Cortex of kidney (tissue), 1 donor: ENCODE data around the gene C2CD2.
"Not testable (repeated sequence)": the region's sequence is repeated elsewhere in the genome, so short reads cannot be mapped to it uniquely, and the experiment has no call there.

Source experiments
- DNase-seq: peaks from one replicate; lab custom pipeline; 2025; lab: John Stamatoyannopoulos, UW

C2CD2 gene

GRCh38 chr21:41974752-41975053, 20.9 kb upstream of the C2CD2 start:
- no peak for DNase-seq

DNA sequence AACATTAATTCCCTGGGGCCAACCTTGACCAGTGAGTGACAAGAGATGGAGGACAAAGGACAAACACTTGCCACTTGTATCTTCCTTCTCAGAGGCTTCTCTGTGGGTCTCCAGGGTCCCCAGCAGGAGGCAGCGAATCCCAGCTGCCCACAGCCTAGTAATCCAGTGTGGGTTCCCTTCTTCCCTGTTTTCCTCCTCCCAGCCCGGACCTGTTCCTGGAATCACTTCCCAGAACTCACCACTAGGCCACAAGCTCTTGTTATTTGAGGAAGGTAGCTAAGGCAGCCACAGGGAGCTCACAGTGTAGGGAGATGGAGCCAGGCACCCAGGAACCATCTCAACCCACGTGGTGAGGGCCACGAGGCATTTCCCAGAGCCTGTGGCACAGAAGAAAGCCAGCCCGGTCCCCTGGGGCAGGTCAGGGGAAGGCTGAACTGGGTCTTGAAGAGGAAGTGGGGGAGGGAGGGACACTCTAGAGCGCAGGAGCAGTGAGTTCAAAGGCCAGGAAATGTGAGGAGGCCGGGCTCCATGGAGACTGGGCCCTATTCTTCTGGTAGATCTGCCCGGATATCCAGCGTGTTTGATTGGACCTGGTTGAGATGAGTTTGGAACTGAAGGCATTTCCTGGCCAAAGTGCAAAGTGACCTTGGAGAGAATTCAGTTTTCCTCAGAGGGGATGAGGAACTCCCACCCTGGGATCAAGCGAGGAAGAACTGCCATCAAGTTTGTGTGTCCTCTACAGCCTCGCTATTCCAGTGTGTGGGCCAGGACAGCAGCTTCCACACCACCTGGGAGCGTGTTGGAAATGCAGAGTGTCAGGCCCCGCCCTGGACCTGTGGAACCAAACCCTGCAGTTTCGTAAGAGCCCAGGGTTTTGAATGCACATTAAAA, 20.3 kb upstream of the C2CD2 start:
- DNase-seq = no peak

DNA sequence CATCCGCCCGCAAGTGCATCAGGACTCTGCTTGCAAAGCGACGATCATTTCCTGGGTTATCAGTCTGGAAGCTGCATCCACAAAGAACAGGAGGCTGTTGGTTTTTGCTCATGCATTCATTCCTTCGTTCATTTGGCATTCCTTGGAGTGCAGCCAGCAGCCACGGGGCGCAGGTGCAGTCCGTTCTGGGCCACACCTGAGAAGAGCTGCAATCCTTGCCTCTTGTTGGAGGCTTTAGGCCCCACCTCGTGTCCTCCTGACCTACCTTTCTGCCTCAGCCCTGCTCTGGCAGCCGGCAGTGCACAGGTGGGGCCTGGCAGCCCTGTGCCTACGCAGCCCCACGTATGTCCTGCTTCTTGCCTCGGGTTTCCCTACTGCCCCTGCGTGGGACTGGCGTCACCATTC, 19.6 kb upstream of the C2CD2 start:
- no peak for DNase-seq

DNA sequence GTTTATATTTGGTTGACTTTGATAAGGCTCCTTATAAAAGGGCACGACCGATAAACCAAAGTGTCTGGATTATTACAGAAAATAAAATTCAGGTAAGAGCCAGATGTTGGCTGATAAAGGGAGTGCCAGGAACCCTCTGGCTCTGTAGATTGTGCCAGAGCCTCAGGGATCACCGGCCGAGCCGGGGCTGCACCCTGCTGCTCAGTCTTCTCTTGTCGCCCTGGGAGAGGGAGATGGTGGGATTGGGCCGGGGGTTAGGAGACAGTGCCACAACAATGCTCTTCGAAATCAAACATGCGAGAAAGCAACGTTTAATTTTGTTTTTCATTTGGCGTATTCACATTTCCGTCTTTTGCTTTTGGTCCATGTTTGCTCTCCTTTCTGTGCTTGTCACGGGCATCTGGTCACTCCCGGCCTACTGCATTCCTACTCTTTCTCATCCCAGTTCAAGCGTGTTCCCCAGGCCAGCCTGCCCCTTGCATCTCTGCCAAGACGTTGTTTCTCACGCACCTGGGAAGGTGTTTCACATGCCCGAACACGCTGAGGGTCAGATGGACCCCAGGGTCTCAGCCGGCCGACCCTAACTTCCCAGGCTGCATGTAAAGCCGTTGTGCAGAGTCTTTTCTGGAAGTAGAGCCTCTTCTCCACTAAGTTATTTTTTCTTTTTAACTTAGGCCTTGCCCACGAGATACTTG, 18.8 kb upstream of the C2CD2 start:
- DNase-seq = no peak

DNA sequence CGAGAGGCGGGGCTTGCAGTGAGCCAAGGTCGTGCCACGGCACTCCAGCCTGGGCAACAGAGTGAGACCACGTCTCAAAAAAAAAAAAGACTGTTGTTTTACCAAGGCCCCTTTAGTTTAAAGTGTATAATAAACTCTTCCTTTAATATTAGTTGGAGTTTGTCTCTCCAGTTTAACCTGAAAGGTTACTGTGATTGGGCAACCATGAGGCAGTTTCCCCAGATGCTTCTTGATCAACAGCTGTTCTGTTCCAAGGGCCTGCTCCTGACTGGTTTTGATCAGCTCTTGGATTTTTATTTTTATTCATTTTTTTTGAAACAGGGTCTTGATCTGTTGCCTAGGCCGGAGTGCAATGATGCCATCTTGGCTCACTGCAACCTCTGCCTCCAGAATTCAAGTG, 18.1 kb upstream of the C2CD2 start:
- no peak for DNase-seq

DNA sequence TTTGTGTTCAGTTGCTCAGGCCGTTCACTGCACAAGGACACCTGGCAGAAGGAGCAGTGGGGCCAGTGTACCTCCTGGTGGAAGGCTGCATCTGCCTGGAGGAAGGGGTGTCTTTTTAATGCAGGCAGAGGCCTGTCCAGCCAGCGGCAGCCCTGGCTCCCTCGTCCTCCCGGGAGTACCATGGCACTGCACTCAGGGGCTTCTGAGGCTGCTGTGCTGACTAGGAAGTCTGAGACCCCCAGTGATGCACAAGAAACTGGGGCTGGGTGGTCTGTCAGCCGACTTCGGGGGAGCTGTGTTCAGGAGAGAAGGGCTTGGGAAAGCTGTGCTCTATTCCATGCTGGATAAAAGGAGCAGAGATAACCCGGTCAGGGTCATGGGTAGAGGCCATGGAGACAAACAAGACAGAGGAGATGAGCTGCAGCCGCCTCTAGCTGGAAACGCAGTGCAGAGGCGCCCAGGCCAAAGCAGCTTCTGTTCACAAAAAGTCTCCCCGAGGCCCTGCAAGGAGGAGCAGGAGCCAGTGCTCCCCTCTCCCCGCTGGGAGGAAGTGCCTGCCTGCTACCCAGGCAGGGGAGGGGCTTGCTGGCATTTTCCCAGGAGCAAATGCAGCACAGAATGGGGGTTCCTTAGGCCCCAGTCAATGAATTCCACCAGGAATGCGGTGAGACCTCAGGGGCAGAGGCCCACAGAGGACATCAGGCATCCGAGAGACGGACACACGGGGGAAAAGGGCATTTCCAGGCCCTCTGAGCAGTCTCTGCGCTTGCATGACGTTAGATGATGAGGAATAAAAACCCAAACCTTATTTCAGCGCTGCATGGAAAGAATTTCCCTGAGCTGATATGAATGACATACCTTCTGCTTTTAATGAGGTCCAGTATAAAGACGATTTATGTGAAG, 17.2 kb upstream of the C2CD2 start:
- DNase-seq = no peak

GRCh38 chr21:41970106-41970391, 16.2 kb upstream of the C2CD2 start:
- DNase-seq = no peak

GRCh38 chr21:41967708-41968107, 13.9 kb upstream of the C2CD2 start:
- no peak for DNase-seq

DNA sequence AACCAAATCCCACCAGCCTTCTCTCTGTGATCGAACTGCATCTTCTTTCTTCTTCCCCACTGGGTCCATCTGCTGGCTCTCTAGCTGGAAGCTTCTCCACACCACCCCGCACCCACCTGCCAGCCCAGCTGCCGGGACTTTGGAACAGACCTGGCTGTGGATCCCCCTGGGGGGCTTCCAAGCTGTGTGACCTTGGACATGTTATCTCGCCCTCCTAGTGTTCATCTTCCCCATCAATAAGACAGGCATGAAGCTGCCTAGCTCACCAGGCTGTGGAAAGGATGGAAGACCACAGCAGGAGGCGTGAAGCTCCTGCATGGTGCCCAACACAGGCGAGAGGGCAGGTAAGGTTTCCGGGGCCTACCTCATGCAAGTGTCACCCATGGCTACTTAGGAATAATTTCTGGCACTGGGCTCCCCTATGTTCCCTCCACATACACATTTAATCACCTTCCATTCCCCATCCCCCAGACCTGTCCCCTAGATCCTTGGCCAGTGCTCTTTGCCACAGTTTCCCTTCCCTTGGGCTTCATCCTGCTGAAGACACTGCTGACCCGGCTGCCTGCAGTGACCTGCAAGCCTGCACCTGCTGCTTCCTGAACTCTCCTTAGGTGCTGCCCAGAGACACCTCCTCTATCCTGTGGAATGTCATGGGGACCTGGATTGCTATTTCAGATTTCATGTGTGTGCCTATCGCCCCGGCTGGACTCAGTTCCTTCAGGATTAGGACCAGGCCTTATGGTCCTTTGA, 13.2 kb upstream of the C2CD2 start:
- DNase-seq = no peak

DNA sequence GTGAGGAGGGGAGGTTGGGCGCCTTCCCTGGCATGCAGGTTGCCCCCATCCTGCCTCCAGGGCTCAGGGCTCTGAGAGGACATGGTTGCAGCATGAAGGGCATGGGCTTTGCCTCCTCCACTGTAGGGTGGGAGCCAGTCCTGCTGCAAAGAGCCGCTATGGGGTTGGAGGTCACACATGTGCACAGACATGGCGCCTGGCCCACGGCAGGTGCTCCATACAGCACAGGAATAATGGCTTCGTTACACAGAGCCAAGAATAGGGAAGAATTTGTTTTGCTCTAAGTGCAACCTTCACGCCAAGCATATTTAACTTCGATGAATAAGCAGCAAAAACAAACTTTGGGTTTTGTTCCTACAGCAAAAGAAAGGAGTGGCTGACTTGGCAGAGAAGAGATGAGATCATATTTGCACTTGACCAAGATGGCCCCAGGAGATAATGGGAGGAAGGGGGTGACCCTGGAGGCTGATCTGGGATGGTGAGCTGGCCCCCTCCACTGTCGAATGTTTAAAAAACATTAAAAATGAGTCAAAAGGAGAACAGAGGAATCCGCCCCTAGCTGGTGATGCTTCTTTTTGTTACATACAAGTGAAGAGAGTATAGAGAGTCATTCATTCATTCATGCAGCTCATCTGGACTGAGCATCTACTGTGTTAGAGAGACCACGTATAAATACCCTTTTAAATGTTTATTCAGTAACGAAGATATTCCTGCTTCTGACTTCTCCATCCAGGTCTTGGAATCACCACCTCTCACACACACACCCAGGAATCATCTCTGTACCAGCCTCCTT, 12.4 kb upstream of the C2CD2 start:
- DNase-seq = no peak

GRCh38 chr21:41965461-41966013, 11.7 kb upstream of the C2CD2 start:
- no peak for DNase-seq

DNA sequence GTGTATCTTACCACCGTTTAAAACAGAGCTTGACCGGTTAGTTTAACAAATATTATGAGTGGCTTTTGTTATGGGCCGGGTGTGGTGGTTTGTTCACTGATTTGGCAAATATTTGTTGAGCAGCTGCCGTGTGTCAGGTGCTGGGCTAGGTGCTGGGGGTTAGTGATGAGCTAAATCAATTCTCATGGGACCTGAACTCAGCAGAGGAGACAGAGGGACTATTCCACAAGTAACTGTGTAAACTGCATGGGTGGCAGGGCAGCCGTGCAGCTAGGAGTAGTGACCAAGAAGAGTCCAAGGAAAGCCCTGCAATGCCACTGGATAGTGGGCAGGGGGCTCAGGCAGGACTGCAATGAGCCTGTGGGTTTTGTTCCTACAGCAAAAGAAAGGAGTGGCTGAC, 11.2 kb upstream of the C2CD2 start:
- DNase-seq = no peak

GRCh38 chr21:41964171-41964570, 10.4 kb upstream of the C2CD2 start:
- DNase-seq = no peak

GRCh38 chr21:41962425-41962966, 8.7 kb upstream of the C2CD2 start:
- no peak for DNase-seq

DNA sequence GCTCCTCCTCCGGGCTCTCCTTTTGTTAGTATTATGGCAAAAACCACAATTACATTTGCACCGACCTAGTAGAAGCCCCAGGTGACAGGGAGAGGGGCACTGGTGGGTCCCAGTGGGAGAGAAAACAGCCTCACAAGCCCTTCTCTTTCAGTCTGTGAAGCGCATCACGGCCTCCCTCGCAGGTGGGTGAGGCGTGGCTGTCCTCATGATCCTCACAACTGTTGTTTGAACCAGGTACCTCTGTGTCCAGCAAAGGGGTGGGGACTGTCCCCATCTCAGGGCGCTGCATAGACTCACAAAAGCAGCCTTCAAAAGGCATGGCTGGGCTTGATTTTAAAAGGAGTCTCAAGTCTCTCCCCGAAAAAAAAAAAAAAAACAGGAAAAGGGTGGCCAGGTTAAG, 7.9 kb upstream of the C2CD2 start:
- DNase-seq = no peak

DNA sequence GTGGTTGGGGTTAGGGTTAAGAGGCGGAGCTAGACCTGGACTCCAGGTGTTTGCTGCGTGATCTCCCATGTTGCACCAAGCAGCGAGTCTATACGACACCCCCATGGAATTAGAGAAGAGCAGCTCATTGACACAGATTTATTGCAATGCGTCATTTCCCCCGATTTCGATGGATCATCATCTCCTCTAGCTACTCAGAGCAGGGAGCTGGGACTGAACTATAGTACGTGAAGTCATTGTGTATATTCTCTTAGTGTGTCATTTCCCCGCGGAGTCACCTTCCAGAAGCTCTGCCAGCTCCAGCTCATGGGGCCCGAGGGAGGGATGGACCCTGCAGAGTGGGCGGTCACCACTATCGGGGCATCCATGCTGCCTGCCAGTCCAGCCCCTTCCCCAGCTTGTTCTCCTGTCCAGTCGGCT, 7.5 kb upstream of the C2CD2 start:
- DNase-seq = no peak

GRCh38 chr21:41960386-41960785, 6.6 kb upstream of the C2CD2 start:
- no peak for DNase-seq

DNA sequence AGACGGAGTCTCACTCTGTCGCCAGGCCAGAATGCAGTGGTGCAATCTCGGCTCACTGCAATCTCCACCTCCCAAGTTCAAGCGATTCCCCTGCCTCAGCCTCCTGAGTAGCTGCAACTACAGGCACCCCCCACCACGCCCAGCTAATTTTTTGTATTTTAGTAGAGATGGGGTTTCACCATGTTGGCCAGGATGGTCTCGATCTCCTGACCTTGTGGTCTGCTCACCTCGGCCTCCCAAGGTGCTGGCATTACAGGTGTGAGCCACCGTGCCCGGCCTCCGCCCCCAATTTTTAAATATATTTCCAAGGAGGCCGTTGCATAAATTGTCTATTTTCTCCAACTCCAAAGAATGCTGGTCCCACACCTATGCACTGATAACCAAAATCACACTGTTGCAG, 5.9 kb upstream of the C2CD2 start:
- DNase-seq = not testable (repeated sequence)

GRCh38 chr21:41958886-41959563, 5.2 kb upstream of the C2CD2 start:
- DNase-seq = no peak
